CD4-positive, alpha-beta T cell (primary cell): ENCODE data around the gene PKHD1. TPM values are rescaled to one million over a fixed set of nuclear protein-coding genes. Genes with fewer than 3 reads are reported as not detected.

Experiments used
- ATAC-seq: fragments of 200-7000 bp; cut with Tn5 transposase; one replicate; pipeline ENCODE4 v1.10.0; 2022; ENCODE audit warnings: mild to moderate bottlenecking; ENCODE audit not compliant: poor library complexity
- CTCF ChIA-PET: fragments of 350-600 bp; sonication (Branson Sonifier 250); formaldehyde crosslinking; loops from one replicate; lab custom pipeline; 2021; ENCODE audit warnings: antibody characterized with exemption, inconsistent platforms; lab: Charles Lee
- POLR2A ChIA-PET: fragments of 350-600 bp; sonication (Branson Sonifier 250); formaldehyde crosslinking; loops from one replicate; lab custom pipeline; 2021; ENCODE audit warnings: antibody characterized with exemption, inconsistent platforms; lab: Charles Lee
- DNase-seq, 14 experiments: peaks; one replicate each; pipeline ENCODE4 v3.0.0-alpha.2; 2013 to 2020; ENCODE audit warnings: mixed read lengths in 2 of 14
- H3K27ac ChIP-seq, 2 donors: one replicate each; pipeline versions ENCODE4 v1.5.1 to v1.7.0; 2013; ENCODE audit warnings: low read length in 2 of 2, low read depth in 1 of 2, mild to moderate bottlenecking in 1 of 2
- H3K27me3 ChIP-seq, 2 experiments: 1 replicate in 1 of 2; 2 replicates in 1 of 2; pipeline versions ENCODE4 v1.6.1 to v1.7.0; 2013; ENCODE audit warnings: low read length in 2 of 2, control low read depth in 1 of 2, mild to moderate bottlenecking in 1 of 2, moderate library complexity in 1 of 2; ENCODE audit not compliant: insufficient read depth in 2 of 2, control insufficient read depth in 1 of 2
- H3K36me3 ChIP-seq: one replicate; pipeline ENCODE4 v1.6.1; 2013; ENCODE audit warnings: low read length, control low read depth; ENCODE audit not compliant: insufficient read depth
- H3K4me1 ChIP-seq: one replicate; pipeline ENCODE4 v1.6.1; 2013; ENCODE audit warnings: low read length, control low read depth; ENCODE audit not compliant: insufficient read depth
- H3K4me3 ChIP-seq: one replicate; pipeline ENCODE4 v1.5.1; 2013; ENCODE audit warnings: mild to moderate bottlenecking, low read length, moderate library complexity
- H3K9me3 ChIP-seq, 2 experiments: 1 replicate in 1 of 2; 2 replicates in 1 of 2; pipeline versions ENCODE4 v1.6.1 to v1.7.0; 2013; ENCODE audit warnings: low read length in 2 of 2, mild to moderate bottlenecking in 2 of 2, control low read depth in 1 of 2, moderate library complexity in 1 of 2; ENCODE audit not compliant: control insufficient read depth in 1 of 2, insufficient read depth in 1 of 2
- H3K27ac Mint-ChIP-seq: one replicate; pipeline ENCODE4 v1.8.0; 2020; ENCODE audit warnings: mixed read lengths
- H3K27me3 Mint-ChIP-seq: one replicate; pipeline ENCODE4 v1.8.0; 2021; ENCODE audit warnings: mixed read lengths
- H3K36me3 Mint-ChIP-seq: one replicate; pipeline ENCODE4 v1.8.0; 2021; ENCODE audit warnings: low read depth, mixed read lengths
- H3K4me1 Mint-ChIP-seq: one replicate; pipeline ENCODE4 v1.8.0; 2021; ENCODE audit warnings: low read depth, mixed read lengths
- H3K4me3 Mint-ChIP-seq: one replicate; pipeline ENCODE4 v1.8.0; 2020; ENCODE audit warnings: mild to moderate bottlenecking, mixed read lengths
- H3K9me3 Mint-ChIP-seq: one replicate; pipeline ENCODE4 v1.8.0; 2020; ENCODE audit warnings: mixed read lengths
- intact Hi-C, 2 experiments: fragments of 100-400 bp; cut with DNase I in 1 of 2; cut with micrococcal nuclease in 1 of 2; formaldehyde crosslinking; loops; one replicate each; pipeline versions ENCODE4 v1.15.1 to v1.9.0; 2023 to 2025; cut with DNase I, micrococcal nuclease
- total RNA-seq, 174 experiments: library from RNA in 2 of 174; stranded (reverse) in 2 of 174; gene quantifications; one replicate each; pipeline ENCODE4 v1.2.3 and lab custom pipeline; 2021 to 2026
- TF ChIP-seq, protein P1 (sequence below): fragments of 200-600 bp; IDR thresholded peaks from one replicate; pipeline ENCODE4 v1.8.0; 2022; ENCODE audit warnings: antibody characterized with exemption, mild to moderate bottlenecking

The PKHD1 gene
- total RNA-seq, 2 experiments from 2014 or later = 0.03 TPM; not detected in 1

DNA sequence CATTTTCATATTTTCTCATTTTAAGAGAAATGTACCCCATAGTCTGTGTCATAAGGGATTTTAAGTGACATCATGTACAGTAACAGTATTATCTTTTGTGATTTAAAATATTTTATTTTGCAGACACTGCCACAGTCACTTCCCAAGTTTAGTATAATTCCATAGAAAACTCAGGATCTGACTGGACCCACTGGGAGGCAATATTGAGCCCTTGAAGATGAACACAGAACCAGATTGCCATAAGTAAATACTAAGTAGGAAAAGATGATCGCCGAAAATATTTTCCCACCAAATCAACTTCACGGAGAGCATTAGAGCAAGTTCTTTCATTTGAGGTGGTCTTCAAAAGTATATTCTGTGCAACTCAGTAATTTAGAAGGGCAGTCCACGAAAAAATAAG lies 17.6 kb upstream of the PKHD1 start:
- H3K27me3 ChIP-seq = peaks cover 3 to 9% of the 10 kb centered on the region in 2 experiments
- H3K9me3 Mint-ChIP-seq = no peaks in the 10 kb centered on the region
- no peaks in the 10 kb centered on the region for H3K9me3 ChIP-seq
- H3K4me1 ChIP-seq = no peaks in the 10 kb centered on the region
- no peak for DNase-seq
- H3K36me3 ChIP-seq = no peaks in the 10 kb centered on the region
- H3K27me3 Mint-ChIP-seq = peaks cover 55% of the 10 kb centered on the region
- no peak overlapping the region for H3K27ac ChIP-seq
- ChIA-PET POLR2A (interaction anchor here (1.1 kb wide), 1 partner anchor 10 kb away, joined by 3 read pairs; no protein-coding TSS in a partner anchor), CTCF (no interaction called here)
- ATAC-seq = no peak
- H3K36me3 Mint-ChIP-seq = no peaks in the 10 kb centered on the region
- no peaks in the 10 kb centered on the region for H3K4me1 Mint-ChIP-seq
- no peak overlapping the region for H3K4me3 ChIP-seq
- H3K27ac Mint-ChIP-seq = no peak overlapping the region
- TF ChIP-seq, protein P1, sequence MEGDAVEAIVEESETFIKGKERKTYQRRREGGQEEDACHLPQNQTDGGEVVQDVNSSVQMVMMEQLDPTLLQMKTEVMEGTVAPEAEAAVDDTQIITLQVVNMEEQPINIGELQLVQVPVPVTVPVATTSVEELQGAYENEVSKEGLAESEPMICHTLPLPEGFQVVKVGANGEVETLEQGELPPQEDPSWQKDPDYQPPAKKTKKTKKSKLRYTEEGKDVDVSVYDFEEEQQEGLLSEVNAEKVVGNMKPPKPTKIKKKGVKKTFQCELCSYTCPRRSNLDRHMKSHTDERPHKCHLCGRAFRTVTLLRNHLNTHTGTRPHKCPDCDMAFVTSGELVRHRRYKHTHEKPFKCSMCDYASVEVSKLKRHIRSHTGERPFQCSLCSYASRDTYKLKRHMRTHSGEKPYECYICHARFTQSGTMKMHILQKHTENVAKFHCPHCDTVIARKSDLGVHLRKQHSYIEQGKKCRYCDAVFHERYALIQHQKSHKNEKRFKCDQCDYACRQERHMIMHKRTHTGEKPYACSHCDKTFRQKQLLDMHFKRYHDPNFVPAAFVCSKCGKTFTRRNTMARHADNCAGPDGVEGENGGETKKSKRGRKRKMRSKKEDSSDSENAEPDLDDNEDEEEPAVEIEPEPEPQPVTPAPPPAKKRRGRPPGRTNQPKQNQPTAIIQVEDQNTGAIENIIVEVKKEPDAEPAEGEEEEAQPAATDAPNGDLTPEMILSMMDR = no peak
- H3K4me3 Mint-ChIP-seq = no peak overlapping the region
- intact Hi-C loops = no loop called here

DNA sequence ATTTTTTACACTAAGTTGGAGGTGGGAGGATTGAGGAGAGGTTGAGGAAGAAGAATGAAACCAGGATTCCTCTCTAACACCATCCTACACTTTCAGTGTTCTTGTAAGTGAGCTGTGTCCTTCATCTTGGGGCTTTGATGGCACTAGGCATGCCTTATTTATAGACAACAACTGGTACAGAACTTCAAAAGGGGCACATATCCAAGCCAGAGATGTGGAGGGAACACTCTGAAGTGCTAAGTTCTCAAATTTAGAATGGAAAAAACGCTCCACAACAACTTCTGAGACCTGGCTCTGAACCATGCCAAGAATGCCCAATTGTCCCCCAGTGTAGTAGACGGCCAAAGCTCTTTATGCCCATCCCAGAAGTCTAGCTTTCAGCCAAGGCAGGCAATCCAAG lies 16.2 kb upstream of the PKHD1 start:
- Histone ChIP-seq H3K27ac (no peak overlapping the region), H3K9me3 (no peaks in the 10 kb centered on the region), H3K4me1 (no peaks in the 10 kb centered on the region), H3K27me3 (peaks cover 3 to 12% of the 10 kb centered on the region in 2 experiments), H3K4me3 (no peak overlapping the region), H3K36me3 (no peaks in the 10 kb centered on the region)
- no peak overlapping the region for H3K4me3 Mint-ChIP-seq
- H3K36me3 Mint-ChIP-seq = no peaks in the 10 kb centered on the region
- H3K9me3 Mint-ChIP-seq = no peaks in the 10 kb centered on the region
- intact Hi-C loops = no loop called here
- no peak for DNase-seq
- peaks cover 50% of the 10 kb centered on the region for H3K27me3 Mint-ChIP-seq
- TF ChIP-seq, protein P1 = no peak
- no peak overlapping the region for H3K27ac Mint-ChIP-seq
- no peaks in the 10 kb centered on the region for H3K4me1 Mint-ChIP-seq
- ATAC-seq = no peak
- CTCF ChIA-PET = no interaction called here
- POLR2A ChIA-PET = no interaction called here

DNA sequence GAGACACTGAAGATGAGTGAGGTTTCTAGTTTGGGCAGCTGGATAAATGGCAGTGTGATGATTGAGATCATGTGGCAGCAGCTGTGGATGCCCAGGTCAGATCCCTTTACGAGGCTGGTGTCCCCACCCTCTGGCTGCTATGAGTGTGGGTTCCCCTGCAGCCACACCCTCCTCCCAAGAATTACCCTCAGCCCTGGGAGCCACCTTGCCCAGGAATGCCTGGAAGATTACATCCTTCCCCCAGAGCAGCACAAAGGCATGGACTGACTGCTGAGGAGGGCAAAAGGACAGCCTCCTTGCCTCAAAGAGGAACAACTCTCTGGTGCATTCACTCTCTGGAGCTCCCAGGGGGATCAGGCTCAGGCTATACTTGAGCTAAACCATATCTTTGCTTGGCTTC lies 15.0 kb upstream of the PKHD1 start:
- intact Hi-C loops = no loop called here
- no peaks in the 10 kb centered on the region for H3K36me3 ChIP-seq
- DNase-seq (no peak), ATAC-seq (no peak)
- CTCF ChIA-PET = no interaction called here
- TF ChIP-seq, protein P1 = no peak
- no peak overlapping the region for H3K27ac Mint-ChIP-seq
- no peak overlapping the region for H3K27ac ChIP-seq
- H3K27me3 ChIP-seq = peaks cover 3 to 12% of the 10 kb centered on the region in 2 experiments
- no peaks in the 10 kb centered on the region for H3K9me3 Mint-ChIP-seq
- H3K4me1 ChIP-seq = no peaks in the 10 kb centered on the region
- H3K4me3 ChIP-seq = no peak overlapping the region
- POLR2A ChIA-PET = no interaction called here
- H3K4me1 Mint-ChIP-seq = no peaks in the 10 kb centered on the region
- no peaks in the 10 kb centered on the region for H3K36me3 Mint-ChIP-seq
- no peak overlapping the region for H3K4me3 Mint-ChIP-seq
- H3K9me3 ChIP-seq = no peaks in the 10 kb centered on the region
- H3K27me3 Mint-ChIP-seq = peaks cover 54% of the 10 kb centered on the region
